Adrenal gland (tissue), 12 donors: ENCODE measurements around the gene CAMK4. TPM values are rescaled to one million over a fixed set of nuclear protein-coding genes. Genes with fewer than 3 reads are reported as not detected.

Experiments
- DNase-seq, 7 donors: peaks; one replicate each; pipeline ENCODE4 v3.0.0-alpha.2; 2019 to 2020
- H3K27ac ChIP-seq, 5 donors: fragments of 200-600 bp; sonication (generic) in 4 of 5; 1 replicate in 3 of 5; 2 replicates in 2 of 5; pipeline versions ENCODE4 v1.5.1 to v1.8.0; 2016 to 2020; ENCODE audit warnings: mild to moderate bottlenecking in 1 of 5
- H3K27me3 ChIP-seq: fragments of 200-600 bp; 2 replicates; pipeline ENCODE4 v1.8.0; 2021
- H3K36me3 ChIP-seq, 2 donors: fragments of 200-600 bp; replicated peaks in 1 of 2; 1 replicate in 1 of 2; 2 replicates in 1 of 2; pipeline versions ENCODE4 v1.5.1 to v1.8.0; 2018 to 2022
- H3K4me1 ChIP-seq, 2 donors: fragments of 200-600 bp; replicated peaks in 1 of 2; 1 replicate in 1 of 2; 2 replicates in 1 of 2; pipeline versions ENCODE4 v1.5.1 to v1.8.0; 2018 to 2021
- H3K4me3 ChIP-seq, 4 donors: fragments of 200-600 bp; sonication (generic) in 3 of 4; one replicate each; pipeline ENCODE4 v1.5.1; 2016 to 2018
- H3K9me3 ChIP-seq, 3 donors: fragments of 200-600 bp; sonication (generic) in 1 of 3; replicated peaks in 1 of 3; 1 replicate in 2 of 3; 2 replicates in 1 of 3; pipeline versions ENCODE4 v1.5.1 to v1.8.0; 2016 to 2021
- POLR2A ChIP-seq, 2 donors: fragments of 450-650 bp; IDR thresholded peaks; one replicate each; pipeline ENCODE4 v1.6.1; 2017; ENCODE audit warnings: antibody characterized with exemption in 2 of 2, mild to moderate bottlenecking in 2 of 2, moderate library complexity in 1 of 2
- WGBS, 4 donors: extraction: QIAGEN DNeasy Blood & Tissue Kit in 2 of 4; methylation state at CpG; one replicate each; pipeline versions ENCODE4 v1.1.5 to v1.1.7; 2013 to 2017; 5-methylcytosine and 5-hydroxymethylcytosine counted together
- intact Hi-C, 2 donors: fragments of 100-400 bp; cut with DNase I; formaldehyde crosslinking; loops; one replicate each; pipeline versions ENCODE4 v1.14.1 to v1.15.0; 2022 to 2023
- polyA plus RNA-seq, 3 donors: library from polyadenylated mRNA; stranded (reverse); fragments of 200-250 nt in 2 of 3; fragments of 350-450 nt in 1 of 3; fragmentation: Illumina TruSeq in 1 of 3; extraction: RNeasy Lipid Tissue Mini Kit (QIAGEN cat#74804) in 1 of 3; gene quantifications; one replicate each; pipeline ENCODE4 v1.2.3, GENCODE V29; 2013 to 2014
- total RNA-seq, 9 donors: library from RNA; depleted of rRNA in 4 of 9; stranded (reverse); fragments of >200 nt in 4 of 9; fragments of 120-200 nt in 1 of 9; fragmentation: NEBNext Ultra II Directional in 1 of 9; extraction: Animal tissue kit (Norgen Biotek cat#: 25700) in 1 of 9; gene quantifications; one replicate each; pipeline versions ENCODE4 v1.1.0 to v1.2.4, GENCODE V29; 2013 to 2023
- TF ChIP-seq, protein P1 (sequence below), 6 experiments: fragments of 450-650 bp in 4 of 6; fragments of 200-600 bp in 2 of 6; sonication (generic) in 1 of 6; IDR thresholded peaks; 1 replicate in 5 of 6; 2 replicates in 1 of 6; pipeline versions ENCODE4 v1.5.1 to v1.8.0; 2016 to 2021; ENCODE audit warnings: antibody characterized with exemption in 6 of 6, mild to moderate bottlenecking in 2 of 6, moderate library complexity in 1 of 6
- donor health status: healthy with polysubstance abuse.
- donor health status: Bipolar disorder and iron deficiency.
- donor health status: DM: yes; HTN: yes; CAD: no.
- donor health status: DM: no; HTN: no; CAD: no.
- donor health status: DM: no; HTN: no; CAD: no.
- donor health status: DM: yes; HTN: yes; CAD: no.

Gene CAMK4
- total and polyA plus RNA-seq, 12 donors: 0.06 to 9.2 (median 2.0) TPM

DNA sequence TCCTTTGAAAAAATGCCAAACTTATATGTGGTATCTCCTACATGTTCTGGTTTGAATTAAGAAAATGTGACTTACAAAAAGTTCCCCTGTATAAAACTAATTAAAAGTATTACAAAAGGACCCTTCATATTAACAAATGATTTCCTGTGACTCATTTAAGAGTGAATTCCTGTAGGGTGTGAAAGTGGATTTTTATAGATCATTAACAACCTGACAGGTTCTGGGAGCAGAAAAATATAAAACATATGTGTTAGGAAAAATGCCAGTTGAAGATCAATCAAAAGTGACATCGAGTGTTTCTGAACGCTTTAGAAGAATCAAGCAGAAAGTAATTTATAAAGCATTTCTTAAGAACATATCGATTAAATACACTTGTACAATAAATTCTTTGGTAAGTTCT, 35.5 kb downstream of the CAMK4 start:
- Histone ChIP-seq H3K9me3 (no peaks in the 10 kb centered on the region), H3K27me3 (no peaks in the 10 kb centered on the region), H3K4me3 (no peak overlapping the region), H3K27ac (no peak overlapping the region), H3K36me3 (no peaks in the 10 kb centered on the region), H3K4me1 (no peaks in the 10 kb centered on the region)
- WGBS, 4 donors: 55 to 83% (median 67%) methylated on average over 3 of the region's 3 CpGs
- intact Hi-C loops: no loop called here
- DNase-seq: no peak
- no peak for TF ChIP-seq POLR2A (IDR thresholded peaks at IDR 0.05)
- TF ChIP-seq, protein P1, sequence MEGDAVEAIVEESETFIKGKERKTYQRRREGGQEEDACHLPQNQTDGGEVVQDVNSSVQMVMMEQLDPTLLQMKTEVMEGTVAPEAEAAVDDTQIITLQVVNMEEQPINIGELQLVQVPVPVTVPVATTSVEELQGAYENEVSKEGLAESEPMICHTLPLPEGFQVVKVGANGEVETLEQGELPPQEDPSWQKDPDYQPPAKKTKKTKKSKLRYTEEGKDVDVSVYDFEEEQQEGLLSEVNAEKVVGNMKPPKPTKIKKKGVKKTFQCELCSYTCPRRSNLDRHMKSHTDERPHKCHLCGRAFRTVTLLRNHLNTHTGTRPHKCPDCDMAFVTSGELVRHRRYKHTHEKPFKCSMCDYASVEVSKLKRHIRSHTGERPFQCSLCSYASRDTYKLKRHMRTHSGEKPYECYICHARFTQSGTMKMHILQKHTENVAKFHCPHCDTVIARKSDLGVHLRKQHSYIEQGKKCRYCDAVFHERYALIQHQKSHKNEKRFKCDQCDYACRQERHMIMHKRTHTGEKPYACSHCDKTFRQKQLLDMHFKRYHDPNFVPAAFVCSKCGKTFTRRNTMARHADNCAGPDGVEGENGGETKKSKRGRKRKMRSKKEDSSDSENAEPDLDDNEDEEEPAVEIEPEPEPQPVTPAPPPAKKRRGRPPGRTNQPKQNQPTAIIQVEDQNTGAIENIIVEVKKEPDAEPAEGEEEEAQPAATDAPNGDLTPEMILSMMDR (IDR thresholded peaks at IDR 0.05): no peak

DNA sequence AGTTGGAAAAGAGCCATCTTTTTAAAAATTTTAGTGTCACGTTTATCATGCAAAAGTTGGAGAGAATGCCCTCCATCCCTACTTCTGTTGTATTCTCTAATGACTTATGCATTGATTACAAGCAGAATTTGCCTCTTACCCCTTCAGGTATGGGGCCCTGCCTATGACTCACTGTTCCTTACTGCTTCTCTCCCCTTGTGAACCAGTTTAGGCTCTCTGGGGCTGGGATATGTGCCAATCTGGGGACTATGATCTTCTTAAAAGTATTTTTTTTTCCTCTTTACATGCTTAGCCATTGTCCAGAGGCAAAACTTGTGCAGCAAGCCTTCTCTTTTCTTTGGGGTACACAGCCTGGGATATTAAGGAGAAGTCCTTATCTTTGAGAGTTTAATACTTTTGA, 37.4 kb downstream of the CAMK4 start:
- no peaks in the 10 kb centered on the region for H3K4me1 ChIP-seq
- H3K4me3 ChIP-seq: no peak overlapping the region
- intact Hi-C loops: no loop called here
- H3K27ac ChIP-seq: no peak overlapping the region
- H3K36me3 ChIP-seq: no peaks in the 10 kb centered on the region
- TF ChIP-seq, protein P1 (IDR thresholded peaks at IDR 0.05): no peak
- TF ChIP-seq POLR2A (IDR thresholded peaks at IDR 0.05): no peak
- no peak for DNase-seq
- no peaks in the 10 kb centered on the region for H3K27me3 ChIP-seq
- WGBS, 4 donors: 40 to 50% (median 40%) methylated on average over 1 of the region's 1 CpG
- no peaks in the 10 kb centered on the region for H3K9me3 ChIP-seq

DNA sequence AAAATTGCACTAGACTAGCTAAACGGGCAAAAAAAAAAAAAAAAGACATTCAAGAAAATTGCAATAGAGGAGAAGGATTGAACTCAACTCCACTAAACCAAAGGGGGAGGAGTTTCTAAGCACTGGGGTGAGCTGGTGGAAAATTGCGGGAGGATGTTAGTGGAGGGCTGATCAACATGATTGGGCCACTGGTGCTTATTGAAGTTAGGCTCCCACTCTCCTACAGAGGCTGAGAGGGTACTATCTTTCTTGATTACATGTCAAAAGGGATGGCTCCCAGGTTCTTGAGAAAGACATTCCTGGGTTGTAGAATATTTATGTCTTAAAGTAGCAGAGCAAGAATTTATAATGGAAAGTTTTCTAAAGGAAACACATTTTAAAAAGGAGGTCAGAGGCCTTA, 38.0 kb downstream of the CAMK4 start:
- intact Hi-C loops: no loop called here
- Histone ChIP-seq H3K4me3 (no peak overlapping the region), H3K4me1 (no peaks in the 10 kb centered on the region), H3K9me3 (no peaks in the 10 kb centered on the region), H3K27me3 (no peaks in the 10 kb centered on the region), H3K27ac (no peak overlapping the region), H3K36me3 (no peaks in the 10 kb centered on the region)
- DNase-seq: no peak
- TF ChIP-seq POLR2A (IDR thresholded peaks at IDR 0.05): no peak
- TF ChIP-seq, protein P1 (IDR thresholded peaks at IDR 0.05): no peak
- WGBS, 4 donors: 43 to 63% (median 56%) methylated on average over 2 of the region's 2 CpGs

DNA sequence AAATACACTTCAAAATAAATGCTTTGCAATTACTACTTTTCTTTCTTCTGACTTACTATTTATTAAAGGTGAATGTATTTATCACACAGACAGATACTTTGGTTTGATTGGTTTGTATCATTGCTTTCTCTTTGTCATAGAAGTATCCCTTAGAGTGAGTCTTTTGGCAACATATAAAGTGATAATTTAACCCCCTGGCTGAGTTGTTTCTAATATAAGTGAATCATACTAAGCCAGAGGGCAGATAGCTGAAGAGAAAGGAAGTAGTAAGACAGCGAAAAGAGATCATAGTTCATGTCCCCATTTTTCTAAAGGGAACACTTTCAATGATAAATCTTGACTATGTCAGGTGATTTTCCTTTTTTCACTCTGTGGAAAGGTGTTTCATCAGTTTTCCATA, 38.6 kb downstream of the CAMK4 start:
- WGBS, 4 donors: 83 to 97% (median 84%) methylated on average over 1 of the region's 1 CpG
- no peaks in the 10 kb centered on the region for H3K36me3 ChIP-seq

More for the DNA sequence above, 38.6 kb downstream of the CAMK4 start:
- Histone ChIP-seq H3K9me3 (no peaks in the 10 kb centered on the region), H3K27me3 (no peaks in the 10 kb centered on the region), H3K27ac (no peak overlapping the region), H3K4me1 (no peaks in the 10 kb centered on the region), H3K4me3 (no peak overlapping the region)
- no peak for TF ChIP-seq POLR2A (IDR thresholded peaks at IDR 0.05)
- TF ChIP-seq, protein P1 (IDR thresholded peaks at IDR 0.05): no peak
- no peak for DNase-seq
- intact Hi-C loops: no loop called here
